Measurements from ENCODE around the gene RTEL1.

- TF ChIP-seq CTCF (IDR thresholded peaks at IDR 0.05) = no peak
- no peak for TF ChIP-seq POLR2A (IDR thresholded peaks at IDR 0.05)
Observed at GRCh38 chr20:63617092-63617875, 40.8 kb upstream of the RTEL1 start.
